ENCODE results near the gene NELL1.
"Not testable (repeated sequence)": the region's sequence is repeated elsewhere in the genome, so short reads cannot be mapped to it uniquely, and the experiment has no call there.

The NELL1 gene

DNA sequence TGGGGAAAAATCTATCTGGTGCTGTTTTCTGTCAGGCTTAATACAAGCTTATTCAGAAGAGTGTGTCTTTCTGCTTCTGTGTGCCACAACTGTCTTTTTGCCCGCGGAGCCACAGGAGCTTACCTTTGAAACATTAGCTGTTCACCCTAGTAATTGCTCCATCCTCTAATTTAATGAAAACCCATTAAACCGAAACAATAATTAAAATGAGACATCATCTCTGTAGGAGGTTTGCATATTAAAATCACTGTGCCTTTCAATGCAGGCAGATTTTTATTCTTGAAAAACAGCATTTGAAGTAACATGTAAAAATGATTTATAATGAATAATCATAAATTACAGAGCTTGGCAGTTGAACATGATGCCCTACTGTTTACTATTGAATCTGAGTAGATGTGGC is 102.3 kb downstream of the NELL1 start:
- FAIRE-seq = no peak

DNA sequence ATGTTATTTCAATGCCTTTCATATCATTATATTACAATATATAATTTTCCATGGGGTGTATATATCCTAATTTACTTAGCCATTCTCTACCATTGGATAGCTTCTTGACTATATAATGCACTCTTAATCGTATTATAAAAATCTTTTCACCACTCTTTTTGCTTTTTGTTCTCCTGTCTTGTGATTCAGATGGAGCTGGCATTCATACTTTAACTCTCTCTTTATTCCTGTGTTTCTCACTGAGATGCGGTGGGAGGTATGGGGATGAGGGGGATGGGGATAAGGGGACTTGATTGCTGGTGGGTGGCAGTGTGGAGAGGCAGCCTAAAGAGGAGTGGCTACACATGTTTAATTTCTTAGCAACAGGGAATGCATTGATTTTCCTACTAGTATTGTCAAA is 105.9 kb downstream of the NELL1 start:
- no peak for FAIRE-seq

DNA sequence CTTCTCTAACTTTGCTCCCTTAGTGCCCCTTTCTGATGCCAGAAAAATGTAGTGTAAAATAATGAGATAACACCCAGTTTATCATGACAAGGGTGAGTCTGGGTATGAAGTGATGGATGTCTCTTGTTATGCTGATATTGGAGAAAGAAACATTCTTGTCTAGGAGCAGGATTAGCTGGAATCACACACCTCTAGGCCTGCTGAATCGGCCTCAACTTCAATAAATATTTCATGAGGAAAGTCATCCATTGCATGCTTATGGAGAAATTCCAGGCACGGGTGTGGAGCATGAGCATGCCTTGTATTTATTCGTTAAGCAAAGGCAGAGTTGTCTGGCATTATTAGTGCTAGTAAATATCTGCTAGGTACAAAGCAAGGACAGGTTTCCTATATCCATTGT is 113.4 kb downstream of the NELL1 start:
- FAIRE-seq = no peak

DNA sequence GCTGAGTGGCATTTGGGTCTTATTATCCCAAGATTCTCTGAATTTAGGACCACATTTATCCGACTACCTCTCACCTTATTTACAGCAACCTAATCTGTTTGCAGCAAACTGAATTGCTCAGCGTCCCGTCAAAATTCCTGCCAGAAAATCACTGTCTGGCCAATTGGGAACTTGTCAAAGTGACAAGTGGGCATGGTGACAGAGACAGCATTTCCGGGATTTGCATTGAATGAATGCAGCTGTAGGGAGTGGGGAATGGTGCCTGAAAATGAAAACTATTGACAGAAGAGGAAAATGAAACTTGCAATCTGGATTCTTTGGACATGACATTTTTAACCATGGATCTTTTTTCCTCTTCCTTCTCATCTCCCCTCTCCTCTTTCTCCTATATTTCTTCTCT is 113.8 kb downstream of the NELL1 start:
- no peak for FAIRE-seq

DNA sequence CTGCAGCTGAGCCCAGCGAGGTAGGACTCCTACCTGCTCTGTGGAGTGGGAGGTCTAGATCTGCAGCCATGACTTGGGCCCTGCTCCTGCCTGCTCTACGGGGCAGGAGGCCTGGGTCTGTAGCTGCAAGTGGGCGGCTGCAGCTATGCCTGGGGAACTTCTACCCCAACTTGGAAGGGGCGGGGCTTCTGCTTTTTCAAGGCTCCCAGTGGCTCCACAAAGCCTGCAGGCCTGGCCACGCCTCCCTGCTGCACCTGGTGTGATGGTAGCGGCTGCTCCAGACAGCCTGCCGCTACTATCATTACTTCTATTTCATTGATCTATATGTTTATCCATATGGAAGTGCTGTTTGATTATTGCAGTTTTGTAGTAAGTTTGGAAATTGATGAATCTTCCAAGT is 121.2 kb downstream of the NELL1 start:
- no peak for FAIRE-seq

DNA sequence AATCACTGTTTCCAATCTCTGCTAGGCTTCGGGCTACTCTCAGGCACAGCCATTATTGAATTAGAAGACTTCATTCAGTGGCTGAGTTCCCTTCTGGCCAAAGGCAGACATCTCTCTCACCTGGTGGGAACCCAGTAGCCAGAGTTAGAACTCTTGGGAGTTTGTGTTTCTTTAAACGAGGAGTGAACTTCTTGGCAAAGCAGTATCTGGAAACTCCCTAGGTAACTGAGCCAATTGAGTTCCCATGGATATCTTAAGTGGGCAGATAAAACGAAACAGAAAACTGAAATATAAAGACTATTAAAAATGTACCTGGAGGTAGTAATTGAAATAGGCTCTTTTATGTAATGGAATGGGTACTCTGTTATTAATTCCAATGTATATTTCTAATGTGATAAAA is 125.6 kb downstream of the NELL1 start:
- no peak for FAIRE-seq

DNA sequence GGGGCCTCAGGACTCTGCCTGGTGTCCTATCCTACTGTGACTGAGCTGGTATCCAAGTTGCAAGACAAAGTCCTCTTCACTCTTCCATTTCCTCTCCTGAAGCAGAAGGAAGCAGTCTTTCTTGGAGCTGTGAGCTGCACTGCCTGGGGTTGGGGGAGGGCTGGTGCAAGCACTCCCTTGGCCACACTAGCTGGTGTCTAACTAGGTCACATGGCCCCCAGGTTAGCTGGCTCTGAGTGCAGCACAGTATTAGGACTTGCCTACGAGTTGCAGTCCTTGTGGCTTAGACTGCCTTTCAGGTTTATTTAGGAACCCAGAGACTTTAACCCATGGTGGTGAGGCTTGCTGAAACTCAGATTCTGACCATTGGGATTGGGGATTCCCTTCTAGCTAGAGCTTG is 138.9 kb downstream of the NELL1 start:
- FAIRE-seq = no peak

DNA sequence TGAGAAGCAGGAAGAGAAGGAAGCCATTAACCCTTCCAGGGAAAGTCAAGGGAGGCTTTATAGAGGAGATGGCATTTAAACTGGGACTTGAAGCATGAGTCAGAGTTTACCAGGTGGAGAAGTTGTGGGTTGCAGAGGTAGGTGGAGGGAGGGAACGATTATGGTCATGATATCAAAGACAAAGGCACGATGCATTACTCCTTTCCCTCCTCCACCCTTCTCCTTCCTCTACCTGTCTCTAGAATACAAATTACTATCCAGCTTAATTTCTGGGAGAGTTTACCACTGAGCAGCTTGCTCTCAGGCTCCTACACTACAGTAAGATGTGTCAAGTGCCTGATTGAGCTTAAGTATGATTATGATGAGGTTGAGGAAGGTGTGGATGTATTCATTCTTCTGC is 151.7 kb downstream of the NELL1 start:
- no peak for FAIRE-seq

DNA sequence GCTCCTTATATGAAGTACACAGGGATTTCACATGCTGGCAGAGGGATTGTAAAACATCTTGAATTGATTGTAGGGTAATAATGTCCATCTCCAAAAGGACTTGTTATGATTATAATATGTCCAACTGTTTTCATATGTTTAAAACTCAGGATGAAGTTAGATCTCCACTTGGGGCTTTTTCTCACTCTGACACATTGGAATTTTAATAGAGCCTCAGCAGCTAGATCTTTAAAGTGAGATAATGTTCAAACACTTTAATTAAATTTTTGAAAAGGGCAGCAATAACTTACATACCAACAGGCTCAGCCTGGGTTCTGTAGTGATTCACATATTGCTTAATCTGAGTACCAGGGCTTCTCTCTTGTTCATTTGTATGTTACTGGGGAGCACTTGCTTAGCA is 152.1 kb downstream of the NELL1 start:
- FAIRE-seq = no peak

DNA sequence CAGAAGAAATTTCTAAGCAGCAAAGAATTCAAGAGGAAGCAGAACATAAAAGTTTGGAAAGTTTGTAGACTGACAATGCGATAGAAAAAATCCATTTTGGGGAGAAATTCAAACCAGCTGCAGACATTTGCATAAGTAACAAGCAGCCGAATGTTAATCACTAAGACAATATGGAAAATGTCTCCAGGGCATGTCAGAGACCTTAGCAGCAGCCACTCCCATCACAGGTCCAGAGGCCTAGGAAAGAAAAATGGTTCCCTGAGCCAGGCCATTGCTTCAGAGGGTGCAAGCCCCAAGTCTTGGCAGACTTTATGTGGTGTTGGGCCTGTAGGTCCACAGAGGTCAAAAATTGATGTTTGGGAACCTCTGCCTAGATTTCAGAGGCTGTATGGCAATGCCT is 155.4 kb downstream of the NELL1 start:
- FAIRE-seq = no peak

DNA sequence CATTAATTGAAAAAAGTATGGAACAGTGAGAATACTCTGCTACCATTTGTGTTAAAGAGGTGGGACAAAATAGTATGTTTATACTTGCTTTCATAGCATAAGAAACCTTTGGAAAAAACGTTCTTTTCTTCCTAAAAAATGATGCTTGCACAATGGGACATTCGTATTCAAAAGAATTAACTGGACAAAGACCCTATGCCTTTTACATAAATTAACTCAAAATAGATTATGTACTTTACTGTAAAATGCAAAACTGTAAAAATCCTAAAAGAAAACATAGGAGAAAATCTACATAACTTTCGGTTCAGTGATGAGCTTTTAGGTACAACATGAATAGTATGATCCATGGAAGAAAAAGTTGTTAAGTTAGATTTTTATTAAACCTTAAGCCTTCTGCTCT is 166.2 kb downstream of the NELL1 start:
- no peak for FAIRE-seq

DNA sequence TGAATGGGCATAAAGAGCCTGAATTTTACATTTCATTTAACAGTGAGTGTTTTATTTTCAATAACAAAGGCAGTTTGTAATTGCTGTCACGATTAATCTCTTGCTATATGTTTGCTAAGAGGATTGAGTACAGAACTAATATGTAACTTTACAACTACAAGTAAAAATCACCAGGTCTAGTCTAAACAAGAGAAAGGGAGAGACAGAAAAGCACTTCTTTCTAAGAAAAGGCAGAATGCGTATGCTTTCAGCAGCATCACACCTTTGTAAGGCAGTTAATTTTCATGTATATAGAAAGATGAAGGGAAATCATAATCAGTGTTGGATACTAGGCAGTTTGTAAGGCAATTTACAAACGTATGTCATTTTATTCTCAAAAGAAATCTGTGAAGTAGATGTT is 169.8 kb downstream of the NELL1 start:
- FAIRE-seq = no peak

DNA sequence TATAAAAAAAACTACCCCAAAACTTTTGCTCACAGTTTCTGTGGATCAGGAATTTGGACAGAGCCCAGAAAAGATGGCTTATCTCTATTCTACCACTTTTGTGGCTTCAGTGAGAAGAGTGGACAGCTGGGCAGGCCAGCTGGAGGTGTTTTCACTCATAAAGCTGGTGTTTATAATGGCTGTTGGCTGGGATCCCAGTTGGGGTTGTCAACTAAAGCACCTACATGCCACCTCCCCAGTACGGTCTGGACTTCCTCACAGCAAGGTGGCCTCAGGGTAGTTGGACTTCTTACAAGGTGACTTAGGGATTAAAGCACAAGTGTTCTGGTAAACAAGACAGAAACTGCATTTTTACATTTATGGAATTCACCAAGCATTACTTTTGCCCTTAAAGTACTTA is 171.0 kb downstream of the NELL1 start:
- no peak for FAIRE-seq

DNA sequence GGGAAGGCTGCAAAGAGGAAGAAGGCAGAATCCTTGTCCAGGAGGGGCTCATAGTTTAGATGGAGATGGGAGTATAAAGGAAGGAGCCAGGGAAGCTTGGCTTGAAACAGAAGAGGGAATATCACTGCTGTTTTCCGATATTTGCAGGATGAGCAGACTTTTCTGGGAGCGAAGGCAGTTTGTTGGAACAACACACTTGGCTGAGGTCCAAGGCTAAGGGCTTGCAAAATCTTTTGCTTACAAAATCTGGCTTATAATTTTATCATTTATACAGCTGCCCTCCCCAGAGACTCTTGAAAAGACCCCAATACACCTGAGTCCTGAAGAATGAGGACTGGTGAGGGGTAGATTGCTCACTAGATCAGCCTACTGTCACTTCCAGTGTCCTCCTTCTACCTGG is 174.8 kb downstream of the NELL1 start:
- no peak for FAIRE-seq

DNA sequence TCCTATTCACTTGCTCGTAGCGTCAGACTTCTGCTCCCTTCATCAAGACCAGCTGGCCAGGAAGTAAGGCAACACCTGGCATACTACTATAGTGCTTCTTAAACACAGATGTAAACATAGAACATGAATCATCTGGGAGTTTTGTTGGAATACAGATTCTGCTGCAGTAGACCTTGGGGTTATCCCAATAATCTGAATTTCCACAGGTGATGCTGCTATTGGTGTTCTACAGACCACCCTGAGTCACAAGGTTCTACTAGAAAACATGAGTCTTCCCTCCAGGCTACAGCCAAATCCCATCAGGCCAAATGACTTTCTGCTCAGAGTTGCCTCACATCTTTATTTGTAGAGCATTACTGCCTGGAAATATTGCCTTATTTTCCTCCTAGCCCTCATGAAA is 175.2 kb downstream of the NELL1 start:
- no peak for FAIRE-seq

DNA sequence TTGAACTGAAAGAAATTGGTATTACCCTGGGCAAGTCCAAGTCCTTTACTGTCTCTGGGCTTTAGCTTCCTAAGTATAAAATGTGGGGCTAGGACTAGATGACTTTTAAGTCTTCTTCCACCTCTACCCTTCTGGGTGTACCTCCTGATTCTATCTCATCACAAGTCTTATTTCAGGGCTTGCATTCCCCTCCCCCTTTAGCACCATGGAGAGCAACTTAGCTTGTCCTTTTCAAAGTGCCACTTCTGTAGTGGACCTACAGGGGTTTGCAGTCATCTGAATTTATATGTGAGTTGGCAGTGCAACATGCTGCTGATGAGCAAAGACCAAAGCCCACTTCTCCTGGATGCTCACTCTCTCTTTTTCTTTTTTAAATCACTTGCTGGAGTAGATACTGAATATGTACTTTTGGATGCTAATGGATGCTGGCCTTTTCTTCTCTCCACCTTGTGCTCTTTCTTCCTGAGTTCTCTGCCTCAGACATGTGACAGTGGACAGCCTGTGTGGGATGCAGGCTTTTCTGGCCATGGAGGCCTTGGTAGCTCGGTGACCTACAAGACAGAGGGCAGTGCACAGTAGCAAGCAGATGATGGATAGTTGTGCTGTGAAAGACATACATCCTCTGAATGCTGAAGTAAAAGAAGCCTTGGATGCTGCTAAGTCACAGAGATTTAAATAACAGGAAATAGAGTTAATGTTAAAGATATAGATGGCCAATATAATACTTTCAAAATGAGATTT is 185.0 kb downstream of the NELL1 start:
- FAIRE-seq = no peak

DNA sequence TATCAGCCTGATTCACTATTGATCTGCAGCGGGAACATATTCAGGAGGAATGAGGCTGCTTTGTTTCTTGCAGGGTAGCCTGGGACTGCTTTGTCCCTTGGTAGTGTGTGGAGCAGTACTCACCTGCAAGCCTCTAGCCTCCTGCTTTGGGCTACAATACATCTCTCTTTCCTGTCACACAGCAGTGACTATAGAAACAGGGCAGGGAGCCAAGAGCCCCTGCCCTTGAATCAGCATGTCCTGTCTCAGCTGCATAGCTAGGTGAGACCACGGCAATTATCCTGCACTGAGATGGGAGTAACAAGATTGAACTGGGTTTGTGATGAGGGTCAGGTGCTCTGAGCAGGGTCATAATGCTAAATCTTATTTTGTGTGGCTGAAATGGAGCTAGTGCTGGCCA is 191.9 kb downstream of the NELL1 start:
- FAIRE-seq = no peak

DNA sequence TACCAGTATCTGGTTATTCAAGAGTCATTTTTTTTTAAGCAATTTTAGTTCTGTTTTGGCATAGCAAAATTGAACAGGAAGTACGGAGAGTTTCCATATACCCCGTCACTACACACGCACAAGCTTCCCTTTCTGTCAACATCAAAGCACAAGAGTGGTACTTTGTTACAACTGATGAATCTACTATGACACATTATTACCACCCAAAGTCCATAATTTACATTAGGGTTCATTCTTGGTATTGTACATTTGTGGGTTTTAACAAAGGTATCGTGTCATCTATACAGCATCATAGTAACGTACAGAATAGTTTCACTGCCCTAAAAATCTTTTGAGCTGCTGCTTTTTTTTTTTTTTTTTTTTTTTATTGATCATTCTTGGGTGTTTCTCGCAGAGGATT is 192.9 kb downstream of the NELL1 start:
- not testable (repeated sequence) for FAIRE-seq

DNA sequence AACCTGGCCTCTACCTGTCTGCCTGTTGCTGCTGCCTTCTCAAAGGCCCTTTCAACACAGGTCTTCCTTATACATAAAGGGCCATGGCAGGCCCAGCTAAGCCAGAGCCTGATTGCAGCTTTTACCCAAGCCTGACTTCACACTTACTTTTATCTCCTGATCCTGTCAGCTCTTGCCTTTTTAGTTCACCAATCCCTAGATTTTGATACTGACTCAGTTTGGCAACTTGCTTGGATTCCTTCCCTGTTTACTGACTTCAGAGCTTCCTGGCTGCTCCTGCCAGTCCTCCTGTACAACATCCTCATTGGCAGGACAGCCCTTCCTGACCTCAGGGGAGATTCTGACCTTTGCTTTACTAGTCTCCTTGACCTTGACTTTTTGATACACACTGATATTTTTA is 195.2 kb downstream of the NELL1 start:
- FAIRE-seq = no peak

DNA sequence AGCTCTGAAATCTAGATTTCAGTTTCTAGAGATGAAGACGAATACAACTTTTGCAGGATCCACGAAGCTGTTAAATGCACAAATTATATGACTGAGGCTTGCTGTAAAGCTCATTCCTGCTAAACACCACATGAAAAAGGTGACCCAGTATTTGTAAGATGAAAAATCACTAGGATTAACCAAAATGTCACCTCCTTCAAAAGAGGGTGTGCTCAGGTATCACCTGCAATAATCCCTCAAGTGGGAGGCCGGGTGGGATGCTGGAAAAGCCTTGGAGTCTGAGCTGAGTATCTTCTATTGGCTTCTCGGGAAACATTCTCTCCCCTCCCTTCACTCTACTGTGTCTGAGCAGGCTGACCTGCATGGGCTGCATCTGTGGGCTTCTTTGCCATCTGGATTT is 195.8 kb downstream of the NELL1 start:
- no peak for FAIRE-seq

DNA sequence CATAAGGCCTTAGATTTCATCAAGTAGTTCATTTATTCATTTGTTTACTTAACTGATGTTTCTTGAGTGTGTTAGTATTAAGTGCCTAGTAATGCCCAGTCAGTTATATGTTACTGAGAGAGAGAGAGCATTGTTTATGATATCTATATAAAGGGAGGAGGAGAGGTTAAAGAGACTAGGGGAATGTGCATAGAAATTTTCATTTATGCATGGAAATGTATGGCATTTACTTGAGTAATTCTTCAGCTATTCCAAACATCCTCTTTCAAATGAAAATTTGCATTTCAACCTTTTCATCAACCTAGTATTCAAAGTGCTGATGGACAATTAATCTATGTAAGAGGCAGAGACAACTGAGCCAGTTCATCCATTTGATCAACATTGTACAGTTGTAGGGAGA is 199.7 kb downstream of the NELL1 start:
- no peak for FAIRE-seq

DNA sequence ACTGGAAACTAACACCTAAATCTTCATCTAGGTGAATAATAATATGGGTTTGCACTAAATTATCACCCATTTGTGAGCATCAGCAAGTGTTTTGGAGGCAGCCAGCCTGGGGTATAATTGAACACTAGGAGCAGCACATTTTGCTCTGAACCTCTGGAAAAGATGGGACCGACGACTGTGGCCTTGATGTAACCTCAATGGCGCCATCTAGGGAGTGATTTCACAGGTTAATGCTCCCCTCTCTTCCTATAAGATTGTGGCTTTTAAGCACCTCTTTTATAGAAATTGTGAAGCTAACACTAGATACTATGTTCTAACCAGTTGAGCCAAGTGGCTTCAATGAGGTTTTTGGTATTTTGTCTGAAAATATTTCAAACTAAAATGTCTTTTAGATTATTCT is 203.7 kb downstream of the NELL1 start:
- no peak for FAIRE-seq

DNA sequence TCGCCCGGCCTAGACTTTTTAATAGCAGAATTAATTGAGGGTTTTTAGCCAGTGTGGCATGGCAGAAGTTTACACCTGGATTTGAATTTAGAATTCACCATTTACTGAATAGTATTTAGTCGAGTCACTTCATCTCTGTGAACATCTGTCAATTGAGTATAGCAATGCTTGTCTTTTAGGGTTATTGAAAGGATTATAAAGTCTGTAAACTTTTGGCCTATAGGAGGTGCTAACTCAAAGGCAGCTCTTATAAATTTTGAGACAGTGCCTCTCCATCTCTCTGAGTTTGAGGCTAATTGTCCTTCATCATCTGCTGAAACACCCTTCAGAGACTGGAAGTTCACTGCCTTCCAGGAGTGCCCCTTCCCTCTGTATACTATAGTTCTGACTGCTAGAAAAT is 205.0 kb downstream of the NELL1 start:
- no peak for FAIRE-seq

DNA sequence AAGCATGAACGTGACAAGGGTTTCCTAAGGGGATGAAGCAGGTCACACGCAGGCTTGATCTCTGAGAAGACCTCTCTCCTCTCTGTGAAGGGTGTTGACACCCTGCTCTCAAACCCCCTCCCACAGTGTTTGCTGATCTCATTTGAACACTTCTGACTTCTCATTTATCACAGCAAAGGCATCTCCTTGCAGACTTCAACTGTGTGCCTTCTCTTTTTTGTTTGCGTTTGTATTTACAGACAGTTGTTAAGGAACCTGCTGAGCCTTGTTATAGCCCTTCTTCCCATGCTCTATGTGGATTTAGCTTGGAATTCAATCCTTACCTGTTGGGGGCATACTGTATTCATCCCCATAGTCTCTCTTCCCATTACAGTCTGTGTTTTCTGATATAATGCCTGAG is 206.5 kb downstream of the NELL1 start:
- FAIRE-seq = no peak

DNA sequence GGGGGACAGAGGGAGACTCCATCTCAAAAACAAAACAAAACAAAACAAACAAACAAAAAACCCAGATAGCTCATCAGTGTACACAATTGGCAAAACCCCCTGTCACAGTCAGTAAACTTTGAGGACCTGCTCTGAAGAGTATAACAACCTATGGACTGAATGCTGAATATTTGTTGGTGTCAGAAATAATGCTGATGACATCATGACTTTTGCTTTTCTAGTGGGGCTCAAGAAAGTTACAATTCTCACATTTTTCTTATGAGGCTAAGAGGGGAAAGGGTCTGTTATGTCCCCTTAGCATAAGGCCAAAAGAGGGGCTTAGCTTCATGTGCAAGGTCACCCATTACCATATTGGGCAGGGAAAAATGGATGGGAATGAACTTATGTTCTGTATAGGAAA is 207.4 kb downstream of the NELL1 start:
- no peak for FAIRE-seq

DNA sequence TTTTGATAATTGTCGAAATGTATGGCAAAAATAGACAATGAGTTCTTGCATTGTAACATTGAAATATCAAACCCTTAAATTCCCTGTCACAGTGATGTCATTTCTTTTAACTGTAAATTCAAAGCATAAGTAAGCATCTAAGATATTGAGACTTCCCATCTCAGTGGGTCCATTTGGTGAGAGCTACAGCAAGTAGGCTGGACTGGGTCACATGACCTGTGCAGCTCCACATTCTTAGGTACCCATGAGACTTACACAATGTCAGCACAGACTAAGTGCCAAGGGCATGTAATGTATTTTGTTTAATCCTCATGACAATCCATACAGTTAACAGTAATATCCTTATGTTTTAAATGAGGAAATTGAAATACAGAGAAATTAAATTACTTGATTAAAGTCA is 210.7 kb downstream of the NELL1 start:
- FAIRE-seq = no peak
